MM.1S (cell line): ENCODE data around the gene BRINP2.

Experiments used
- DNase-seq: peaks from one replicate; pipeline ENCODE4 v3.0.0-alpha.2; 2015
- H2AFZ ChIP-seq: fragments of 300-600 bp; sonication (generic); 2 replicates; pipeline ENCODE4 v1.6.0; 2016; ENCODE audit warnings: antibody characterized with exemption, low read length
- H3F3A ChIP-seq: fragments of 300-600 bp; sonication (generic); 2 replicates; pipeline ENCODE4 v1.6.1; 2016; ENCODE audit warnings: mild to moderate bottlenecking, antibody characterized with exemption, low read length, moderate library complexity, mixed read lengths; ENCODE audit not compliant: insufficient read depth
- H3K27ac ChIP-seq: fragments of 300-600 bp; sonication (generic); 2 replicates; pipeline ENCODE4 v1.5.1; 2016; ENCODE audit warnings: mild to moderate bottlenecking, low read length
- H3K27me3 ChIP-seq: fragments of 300-600 bp; sonication (generic); replicated peaks from 2 replicates; pipeline ENCODE4 v1.6.0; 2016; ENCODE audit warnings: low read length; ENCODE audit not compliant: insufficient read depth
- H3K36me3 ChIP-seq: fragments of 300-600 bp; sonication (generic); replicated peaks from 2 replicates; pipeline ENCODE4 v1.6.1; 2016; ENCODE audit warnings: mild to moderate bottlenecking, low read length, mixed read lengths; ENCODE audit not compliant: insufficient read depth
- H3K4me1 ChIP-seq: fragments of 300-600 bp; sonication (generic); 2 replicates; pipeline ENCODE4 v1.6.1; 2016; ENCODE audit warnings: low read length, mixed read lengths
- H3K4me2 ChIP-seq: fragments of 300-600 bp; sonication (generic); 2 replicates; pipeline ENCODE4 v1.6.0; 2016; ENCODE audit warnings: low read depth, low read length
- H3K4me3 ChIP-seq: fragments of 300-600 bp; sonication (generic); 2 replicates; pipeline ENCODE4 v1.5.1; 2016; ENCODE audit warnings: low read length, mixed read lengths
- H3K79me2 ChIP-seq: fragments of 300-600 bp; sonication (generic); 2 replicates; pipeline ENCODE4 v1.6.1; 2016; ENCODE audit warnings: mixed run types, low read length, mixed read lengths
- H3K9ac ChIP-seq: fragments of 300-600 bp; sonication (generic); 2 replicates; pipeline ENCODE4 v1.6.1; 2016; ENCODE audit warnings: low read length, mixed read lengths
- H3K9me2 ChIP-seq: fragments of 300-600 bp; sonication (generic); replicated peaks from 2 replicates; pipeline ENCODE4 v1.6.1; 2016; ENCODE audit warnings: mild to moderate bottlenecking, low read length, mixed read lengths; ENCODE audit not compliant: insufficient read depth
- H3K9me3 ChIP-seq: fragments of 300-600 bp; sonication (generic); replicated peaks from 2 replicates; pipeline ENCODE4 v1.6.1; 2016; ENCODE audit warnings: mild to moderate bottlenecking, low read length, mixed read lengths; ENCODE audit not compliant: insufficient read depth
- H4K20me1 ChIP-seq: fragments of 300-600 bp; sonication (generic); 2 replicates; pipeline ENCODE4 v1.6.1; 2016; ENCODE audit warnings: mild to moderate bottlenecking, low read length, moderate library complexity, mixed read lengths; ENCODE audit not compliant: insufficient read depth
- CTCF ChIP-seq: fragments of 300-600 bp; sonication (generic); IDR thresholded peaks from 2 replicates; pipeline ENCODE4 v1.5.1; 2016; ENCODE audit warnings: antibody characterized with exemption, low read length, mixed read lengths
- EZH2 ChIP-seq: fragments of 300-600 bp; sonication (generic); optimal IDR thresholded peaks from 2 replicates; pipeline ENCODE3; 2017; ENCODE audit warnings: low read depth, mild to moderate bottlenecking, antibody characterized with exemption, low read length, mixed read lengths
- EZH2phosphoT487 ChIP-seq: fragments of 300-600 bp; sonication (generic); IDR thresholded peaks from 2 replicates; pipeline ENCODE4 v1.6.1; 2018; ENCODE audit warnings: antibody characterized with exemption, low read length

The BRINP2 gene

GRCh38 chr1:177172272-177172671 is 1.5 kb downstream of the BRINP2 start:
- no peak for DNase-seq
- Histone ChIP-seq H3K9me3 (no peaks in the 10 kb centered on the region), H3K79me2 (no peaks in the 10 kb centered on the region), H3K36me3 (no peaks in the 10 kb centered on the region), H3K27ac (no peak overlapping the region), H2AFZ (no peak overlapping the region), H3K4me1 (no peaks in the 10 kb centered on the region), H3K4me2 (no peak overlapping the region), H3K9me2 (no peaks in the 10 kb centered on the region), H3F3A (no peaks in the 10 kb centered on the region), H3K4me3 (no peak overlapping the region), H4K20me1 (no peaks in the 10 kb centered on the region), H3K27me3 (no peaks in the 10 kb centered on the region), H3K9ac (no peak overlapping the region)
- TF ChIP-seq EZH2phosphoT487, result no peak
- no peak for TF ChIP-seq EZH2
- TF ChIP-seq CTCF, result no peak

- no peaks in the 10 kb centered on the region for H3K4me1 ChIP-seq
- no peak overlapping the region for H3K4me3 ChIP-seq
- no peaks in the 10 kb centered on the region for H3K79me2 ChIP-seq
- no peaks in the 10 kb centered on the region for H3K9me2 ChIP-seq
- H2AFZ ChIP-seq, result no peak overlapping the region
- no peaks in the 10 kb centered on the region for H3K9me3 ChIP-seq
- H3K9ac ChIP-seq, result no peak overlapping the region
- TF ChIP-seq EZH2phosphoT487 (no peak), CTCF (no peak), EZH2 (no peak)
- DNase-seq, result no peak
- no peaks in the 10 kb centered on the region for H3F3A ChIP-seq
- no peaks in the 10 kb centered on the region for H3K27me3 ChIP-seq
- no peak overlapping the region for H3K27ac ChIP-seq
- H3K36me3 ChIP-seq, result no peaks in the 10 kb centered on the region
- no peak overlapping the region for H3K4me2 ChIP-seq
- no peaks in the 10 kb centered on the region for H4K20me1 ChIP-seq
Observed at GRCh38 chr1:177172866-177173265, 2.1 kb downstream of the BRINP2 start.

- Histone ChIP-seq H2AFZ (no peak overlapping the region), H4K20me1 (no peaks in the 10 kb centered on the region), H3K4me3 (no peak overlapping the region), H3K27ac (no peak overlapping the region), H3K27me3 (no peaks in the 10 kb centered on the region), H3K4me2 (no peak overlapping the region), H3K79me2 (no peaks in the 10 kb centered on the region), H3K9ac (no peak overlapping the region), H3K9me2 (no peaks in the 10 kb centered on the region), H3K4me1 (no peaks in the 10 kb centered on the region), H3F3A (no peaks in the 10 kb centered on the region), H3K36me3 (no peaks in the 10 kb centered on the region), H3K9me3 (no peaks in the 10 kb centered on the region)
- DNase-seq, result no peak
- TF ChIP-seq EZH2phosphoT487, result no peak
- TF ChIP-seq CTCF, result no peak
- no peak for TF ChIP-seq EZH2
Observed at GRCh38 chr1:177173976-177174375, 3.2 kb downstream of the BRINP2 start.
